Measurements from ENCODE around the gene SOX30.
"Not testable (repeated sequence)": the region's sequence is repeated elsewhere in the genome, so short reads cannot be mapped to it uniquely, and the experiment has no call there.

The SOX30 gene

GRCh38 chr5:157681048-157681447 lies 28.8 kb upstream of the SOX30 start:
- no peak overlapping the region for H3K27ac ChIP-seq
- TF ChIP-seq CTCF (IDR thresholded peaks at IDR 0.05), result no peak
- no peak overlapping the region for H3K4me3 ChIP-seq
- DNase-seq (ENCODE audit: low spot score), result no peak

GRCh38 chr5:157680239-157680638 lies 28.0 kb upstream of the SOX30 start:
- no peak overlapping the region for H3K27ac ChIP-seq
- DNase-seq (ENCODE audit: low spot score), result no peak
- H3K4me3 ChIP-seq, result no peak overlapping the region
- no peak for TF ChIP-seq CTCF (IDR thresholded peaks at IDR 0.05)

GRCh38 chr5:157679801-157680200 lies 27.6 kb upstream of the SOX30 start:
- H3K27ac ChIP-seq, result no peak overlapping the region
- no peak for DNase-seq (ENCODE audit: low spot score)
- no peak overlapping the region for H3K4me3 ChIP-seq
- no peak for TF ChIP-seq CTCF (IDR thresholded peaks at IDR 0.05)

GRCh38 chr5:157677931-157678330 lies 25.7 kb upstream of the SOX30 start:
- DNase-seq (ENCODE audit: low spot score), result no peak
- Histone ChIP-seq H3K27ac (no peak overlapping the region), H3K4me3 (no peak overlapping the region)
- TF ChIP-seq CTCF (IDR thresholded peaks at IDR 0.05), result no peak

- H3K27ac ChIP-seq; H3K4me3 ChIP-seq; DNase-seq (ENCODE audit: low spot score): not testable (repeated sequence)
Observed at GRCh38 chr5:157674351-157674750, 22.1 kb upstream of the SOX30 start.

- no peak for TF ChIP-seq CTCF (IDR thresholded peaks at IDR 0.05)
- no peak overlapping the region for H3K27ac ChIP-seq
- H3K4me3 ChIP-seq, result no peak overlapping the region
- DNase-seq (ENCODE audit: low spot score), result no peak
Observed at GRCh38 chr5:157672976-157673375, 20.7 kb upstream of the SOX30 start.

GRCh38 chr5:157671592-157672330 lies 19.5 kb upstream of the SOX30 start:
- no peak for DNase-seq (ENCODE audit: low spot score)
- peak overlapping the region; percentile 81 for H3K4me3 ChIP-seq
- no peak overlapping the region for H3K27ac ChIP-seq
- no peak for TF ChIP-seq CTCF (IDR thresholded peaks at IDR 0.05)
